Activated CD4-positive, alpha-beta memory T cell treated with anti-CD3 and anti-CD28 coated beads, Interleukin-2, amount 10 ng/mL, durations not matched to agents 7 days and 5 days (primary cell): ENCODE results near the gene MSRB3. TPM values are rescaled to one million over a fixed set of nuclear protein-coding genes. Genes with fewer than 3 reads are reported as not detected.
"Not testable (repeated sequence)": the region's sequence is repeated elsewhere in the genome, so short reads cannot be mapped to it uniquely, and the experiment has no call there.

Experiments
- CTCF ChIA-PET: fragments of 350-600 bp; sonication (Branson Sonifier 250); formaldehyde crosslinking; loops from one replicate; lab custom pipeline; 2021; ENCODE audit warnings: antibody characterized with exemption, inconsistent platforms; lab: Charles Lee
- POLR2A ChIA-PET: fragments of 350-600 bp; sonication (Branson Sonifier 250); formaldehyde crosslinking; loops from one replicate; lab custom pipeline; 2021; ENCODE audit warnings: antibody characterized with exemption; lab: Charles Lee
- DNase-seq: peaks from one replicate; pipeline ENCODE4 v3.0.0-alpha.2; 2020
- H3K27ac Mint-ChIP-seq: one replicate; pipeline ENCODE4 v1.8.0; 2021; ENCODE audit warnings: mild to moderate bottlenecking, mixed read lengths
- H3K27me3 Mint-ChIP-seq: one replicate; pipeline ENCODE4 v1.8.0; 2021; ENCODE audit warnings: mixed read lengths
- H3K36me3 Mint-ChIP-seq: one replicate; pipeline ENCODE4 v1.8.0; 2021; ENCODE audit warnings: low read depth, mixed read lengths
- H3K4me1 Mint-ChIP-seq: one replicate; pipeline ENCODE4 v1.8.0; 2021; ENCODE audit warnings: mixed read lengths
- H3K4me3 Mint-ChIP-seq: one replicate; pipeline ENCODE4 v1.8.0; 2021; ENCODE audit warnings: mild to moderate bottlenecking, mixed read lengths
- H3K9me3 Mint-ChIP-seq: one replicate; pipeline ENCODE4 v1.8.0; 2021; ENCODE audit warnings: mixed read lengths
- total RNA-seq, 2 experiments: library from RNA; stranded (reverse); gene quantifications; one replicate each; pipeline ENCODE4 v1.2.3, GENCODE V29; 2021

Gene MSRB3
- total RNA-seq, 2 experiments from 2014 or later, result not detected

DNA sequence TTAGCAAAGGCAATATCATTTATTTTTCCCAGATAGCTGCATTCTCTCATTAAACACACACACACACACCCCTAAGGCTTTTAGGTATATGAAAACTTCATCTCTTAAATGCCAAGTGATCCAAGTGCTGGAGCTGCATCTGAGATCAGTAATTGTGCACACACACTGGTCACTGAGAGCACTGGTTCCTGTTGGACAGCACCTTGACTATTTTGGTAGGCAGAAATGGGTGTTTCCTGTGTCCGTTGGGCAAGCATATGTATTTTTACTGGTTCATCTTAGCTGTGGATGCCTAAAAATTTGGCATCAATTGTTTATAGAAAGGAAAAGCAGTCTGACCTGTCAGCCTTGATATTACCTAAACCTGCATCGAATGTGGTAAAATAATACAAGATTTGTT, 182.5 kb downstream of the MSRB3 start:
- Mint-ChIP-seq H3K4me3 (no peak overlapping the region), H3K27ac (no peak overlapping the region), H3K27me3 (no peaks in the 10 kb centered on the region), H3K36me3 (no peaks in the 10 kb centered on the region), H3K4me1 (no peaks in the 10 kb centered on the region), H3K9me3 (no peaks in the 10 kb centered on the region)
- DNase-seq, result no peak
- ChIA-PET POLR2A (no interaction called here), CTCF (no interaction called here)

DNA sequence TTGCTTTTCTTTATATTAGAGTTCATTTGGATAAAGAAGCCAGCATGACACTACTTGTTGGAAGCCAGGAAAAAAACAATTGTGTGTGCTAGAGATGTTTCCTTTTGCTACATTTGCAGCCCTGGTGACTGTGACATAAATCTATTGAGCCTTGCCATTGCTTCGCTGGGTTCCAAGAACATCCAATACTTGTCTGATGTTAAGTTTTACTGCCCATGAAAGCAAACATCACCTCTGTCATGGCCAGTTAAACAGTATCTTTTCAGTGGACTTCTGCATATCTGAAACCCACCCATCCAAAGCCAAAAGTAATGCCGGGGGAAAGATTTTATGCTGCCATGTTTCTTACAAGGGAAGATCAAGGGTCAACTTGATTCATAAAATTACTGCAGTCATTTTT, 184.0 kb downstream of the MSRB3 start:
- Mint-ChIP-seq H3K4me1 (no peaks in the 10 kb centered on the region), H3K36me3 (no peaks in the 10 kb centered on the region)

DNA sequence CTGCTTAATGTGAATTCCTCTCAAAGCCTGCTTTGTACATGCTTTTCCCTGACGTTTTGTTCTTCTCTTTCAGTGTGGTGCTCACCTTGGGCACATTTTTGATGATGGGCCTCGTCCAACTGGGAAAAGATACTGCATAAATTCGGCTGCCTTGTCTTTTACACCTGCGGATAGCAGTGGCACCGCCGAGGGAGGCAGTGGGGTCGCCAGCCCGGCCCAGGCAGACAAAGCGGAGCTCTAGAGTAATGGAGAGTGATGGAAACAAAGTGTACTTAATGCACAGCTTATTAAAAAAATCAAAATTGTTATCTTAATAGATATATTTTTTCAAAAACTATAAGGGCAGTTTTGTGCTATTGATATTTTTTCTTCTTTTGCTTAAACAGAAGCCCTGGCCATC, 184.6 kb downstream of the MSRB3 start:
- CTCF ChIA-PET, result no interaction called here

More for the DNA sequence above, 184.0 kb downstream of the MSRB3 start:
- ChIA-PET CTCF (no interaction called here), POLR2A (no interaction called here)
- DNase-seq, result no peak
- H3K9me3 Mint-ChIP-seq, result no peaks in the 10 kb centered on the region
- no peaks in the 10 kb centered on the region for H3K27me3 Mint-ChIP-seq
- no peak overlapping the region for H3K27ac Mint-ChIP-seq
- H3K4me3 Mint-ChIP-seq, result no peak overlapping the region

DNA sequence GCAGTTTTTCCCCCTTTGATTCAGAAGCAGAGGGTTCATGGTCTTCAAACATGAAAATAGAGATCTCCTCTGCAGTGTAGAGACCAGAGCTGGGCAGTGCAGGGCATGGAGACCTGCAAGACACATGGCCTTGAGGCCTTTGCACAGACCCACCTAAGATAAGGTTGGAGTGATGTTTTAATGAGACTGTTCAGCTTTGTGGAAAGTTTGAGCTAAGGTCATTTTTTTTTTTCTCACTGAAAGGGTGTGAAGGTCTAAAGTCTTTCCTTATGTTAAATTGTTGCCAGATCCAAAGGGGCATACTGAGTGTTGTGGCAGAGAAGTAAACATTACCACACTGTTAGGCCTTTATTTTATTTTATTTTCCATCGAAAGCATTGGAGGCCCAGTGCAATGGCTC, 185.1 kb downstream of the MSRB3 start:
- POLR2A ChIA-PET, result no interaction called here
- H3K27ac Mint-ChIP-seq, result no peak overlapping the region

More for the DNA sequence above, 184.6 kb downstream of the MSRB3 start:
- no peak overlapping the region for H3K27ac Mint-ChIP-seq
- H3K27me3 Mint-ChIP-seq, result no peaks in the 10 kb centered on the region
- H3K4me1 Mint-ChIP-seq, result no peaks in the 10 kb centered on the region
- no peaks in the 10 kb centered on the region for H3K36me3 Mint-ChIP-seq
- no peak for DNase-seq
- no peak overlapping the region for H3K4me3 Mint-ChIP-seq
- POLR2A ChIA-PET, result no interaction called here
- no peaks in the 10 kb centered on the region for H3K9me3 Mint-ChIP-seq

DNA sequence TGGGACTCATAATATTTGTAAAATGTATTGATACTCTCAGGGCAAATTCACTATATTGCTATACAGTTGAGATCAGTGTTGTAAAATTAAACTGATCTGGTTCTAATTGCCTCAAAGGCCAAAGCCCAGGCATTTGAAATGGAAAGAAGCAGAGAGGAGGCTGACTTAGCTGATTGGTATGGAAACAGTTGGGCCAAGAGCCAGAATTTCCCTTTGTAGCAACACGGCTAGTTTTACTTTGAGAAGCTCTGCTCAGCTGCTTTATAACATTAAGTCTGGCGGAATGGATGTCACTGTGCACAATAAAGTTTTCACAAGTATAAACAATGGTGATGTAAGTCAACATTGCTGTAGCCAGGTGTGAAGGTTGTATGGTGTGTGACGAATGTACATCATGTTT, 186.4 kb downstream of the MSRB3 start:
- Mint-ChIP-seq H3K27ac (no peak overlapping the region), H3K9me3 (no peaks in the 10 kb centered on the region), H3K4me1 (no peaks in the 10 kb centered on the region), H3K4me3 (no peak overlapping the region), H3K36me3 (no peaks in the 10 kb centered on the region), H3K27me3 (no peaks in the 10 kb centered on the region)
- DNase-seq, result no peak
- CTCF ChIA-PET, result no interaction called here
- POLR2A ChIA-PET, result no interaction called here

More for the DNA sequence above, 185.1 kb downstream of the MSRB3 start:
- no peak for DNase-seq
- Mint-ChIP-seq H3K4me3 (no peak overlapping the region), H3K4me1 (no peaks in the 10 kb centered on the region), H3K36me3 (no peaks in the 10 kb centered on the region), H3K27me3 (no peaks in the 10 kb centered on the region), H3K9me3 (no peaks in the 10 kb centered on the region)
- CTCF ChIA-PET, result no interaction called here

DNA sequence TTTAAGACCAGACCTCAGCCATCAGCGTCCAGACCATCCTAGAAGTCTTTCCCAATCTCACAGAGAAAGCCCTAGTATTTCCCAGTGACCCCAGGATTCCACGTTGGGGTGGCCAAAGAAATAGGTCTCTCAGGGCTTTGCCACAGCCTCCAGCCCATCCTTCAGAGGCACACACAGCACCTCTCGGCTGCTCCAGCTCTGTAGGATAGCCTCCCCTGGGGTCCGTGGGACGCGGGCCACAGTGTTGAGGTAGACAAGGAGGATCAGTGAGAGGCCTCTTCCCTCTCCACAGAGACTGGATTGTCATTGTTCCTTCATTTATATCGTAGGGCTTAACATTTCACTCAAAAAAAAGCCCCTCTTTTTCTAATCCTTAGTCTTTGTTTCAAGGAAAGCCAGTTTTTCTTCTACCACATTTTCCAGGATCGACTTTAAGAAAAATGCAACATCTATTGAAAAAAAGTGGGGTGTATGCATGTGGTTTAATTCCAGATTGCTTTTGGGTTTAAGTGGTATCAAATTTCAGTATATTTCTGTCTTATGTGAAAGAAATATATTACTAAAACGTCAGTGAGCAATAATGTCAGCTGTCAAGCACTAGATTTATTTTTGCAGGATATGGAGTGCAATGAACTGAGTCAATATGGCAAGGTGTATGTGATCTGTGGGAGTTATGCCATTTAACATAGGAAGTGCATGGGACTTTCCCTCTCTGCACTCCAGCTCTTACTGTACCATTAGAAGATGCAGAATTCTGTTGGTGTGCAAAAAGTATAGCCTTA, 187.5 kb downstream of the MSRB3 start:
- ChIA-PET CTCF (no interaction called here), POLR2A (no interaction called here)
- Mint-ChIP-seq H3K36me3 (no peaks in the 10 kb centered on the region), H3K27me3 (no peaks in the 10 kb centered on the region), H3K4me1 (no peaks in the 10 kb centered on the region), H3K4me3 (no peak overlapping the region), H3K27ac (no peak overlapping the region), H3K9me3 (no peaks in the 10 kb centered on the region)
- DNase-seq, result no peak

DNA sequence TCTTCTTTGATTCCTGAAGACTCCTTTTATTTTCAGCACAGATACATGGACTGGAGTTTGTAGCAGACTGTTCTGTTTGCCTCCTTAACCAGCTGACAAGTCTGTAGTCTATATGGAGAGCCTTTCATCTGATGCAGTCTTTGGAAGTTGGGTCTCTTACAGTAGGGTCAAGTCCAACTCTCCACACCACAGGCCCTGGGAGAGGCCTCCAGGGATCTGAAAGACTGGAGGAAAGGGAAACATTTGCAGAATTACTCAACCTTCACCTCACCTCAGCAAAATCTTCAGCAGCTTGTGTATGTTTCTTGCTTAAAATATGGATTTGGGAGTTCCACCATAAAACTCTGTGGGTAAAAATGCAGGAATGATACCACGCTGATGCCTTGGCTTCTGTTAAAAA, 188.4 kb downstream of the MSRB3 start:
- DNase-seq, result no peak
- Mint-ChIP-seq H3K4me1 (no peaks in the 10 kb centered on the region), H3K9me3 (no peaks in the 10 kb centered on the region), H3K27me3 (no peaks in the 10 kb centered on the region), H3K36me3 (no peaks in the 10 kb centered on the region), H3K27ac (no peak overlapping the region), H3K4me3 (no peak overlapping the region)
- CTCF ChIA-PET, result no interaction called here
- POLR2A ChIA-PET, result no interaction called here

DNA sequence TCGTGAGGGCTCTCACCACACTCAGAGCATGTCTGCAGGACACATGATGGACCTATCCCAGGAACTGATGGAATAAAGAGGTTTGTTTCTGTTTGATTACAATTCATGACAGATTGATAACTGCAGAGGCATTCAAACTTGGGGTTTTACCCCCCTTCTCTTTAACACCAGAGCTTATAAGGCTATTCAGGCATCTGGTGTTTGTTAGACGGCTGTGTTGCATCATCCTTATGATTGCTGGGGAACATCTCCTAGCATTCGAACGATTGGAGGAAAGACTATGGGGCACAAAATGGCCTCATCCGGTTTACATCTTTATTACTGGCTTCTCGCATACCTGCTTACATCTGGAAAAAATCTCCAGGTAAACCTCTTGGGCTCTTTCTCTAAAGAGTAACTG, 191.8 kb downstream of the MSRB3 start:
- ChIA-PET CTCF (no interaction called here), POLR2A (no interaction called here)
- Mint-ChIP-seq H3K9me3 (no peaks in the 10 kb centered on the region), H3K4me3 (no peak overlapping the region), H3K27ac (no peak overlapping the region), H3K36me3 (no peaks in the 10 kb centered on the region), H3K27me3 (no peaks in the 10 kb centered on the region), H3K4me1 (no peaks in the 10 kb centered on the region)
- no peak for DNase-seq

DNA sequence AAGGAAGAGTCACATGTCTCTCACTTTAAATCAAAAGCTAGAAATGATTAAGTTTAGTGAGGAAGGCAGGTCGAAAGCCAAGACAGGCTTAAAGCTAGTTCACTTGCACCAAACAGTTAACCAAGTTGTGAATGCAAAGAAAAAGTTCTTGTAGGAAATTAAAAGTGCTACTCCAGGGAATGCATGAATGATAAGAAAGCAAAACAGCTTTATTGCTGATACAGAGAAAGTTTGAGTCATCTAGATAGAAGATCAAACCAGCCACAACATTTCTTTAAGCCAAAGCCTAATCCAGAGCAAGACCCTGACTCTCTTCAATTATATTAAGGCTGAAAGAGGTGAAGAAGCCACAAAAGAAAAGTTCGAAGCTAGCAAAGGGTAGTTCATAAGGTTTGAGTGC, 193.6 kb downstream of the MSRB3 start:
- Mint-ChIP-seq H3K27me3 (no peaks in the 10 kb centered on the region), H3K4me3 (no peak overlapping the region), H3K27ac (no peak overlapping the region), H3K36me3 (no peaks in the 10 kb centered on the region), H3K9me3 (no peaks in the 10 kb centered on the region), H3K4me1 (no peaks in the 10 kb centered on the region)
- ChIA-PET POLR2A (no interaction called here), CTCF (no interaction called here)
- DNase-seq, result no peak

DNA sequence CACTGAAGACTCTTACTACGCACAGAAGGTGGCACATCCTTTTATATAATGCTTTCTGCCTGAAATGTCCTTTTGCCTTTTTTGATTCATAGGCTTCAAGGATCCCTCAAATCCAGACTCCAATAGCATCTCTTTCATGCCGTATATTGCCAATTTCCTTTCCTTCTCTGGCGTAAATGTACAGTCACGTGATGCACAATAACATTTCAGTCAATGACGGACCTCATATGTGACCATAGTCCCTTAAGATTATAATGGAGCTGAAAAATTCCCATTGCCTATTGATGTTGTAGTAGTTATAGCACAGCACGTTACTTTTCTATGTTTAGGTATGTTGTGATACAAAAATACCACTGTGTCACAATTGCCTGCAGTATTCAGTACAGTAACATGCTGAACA, 196.3 kb downstream of the MSRB3 start:
- H3K27me3 Mint-ChIP-seq, result no peaks in the 10 kb centered on the region
- ChIA-PET POLR2A (no interaction called here), CTCF (no interaction called here)
- H3K9me3 Mint-ChIP-seq, result no peaks in the 10 kb centered on the region
- DNase-seq, result no peak
- H3K36me3 Mint-ChIP-seq, result no peaks in the 10 kb centered on the region
- H3K27ac Mint-ChIP-seq, result no peak overlapping the region
- no peaks in the 10 kb centered on the region for H3K4me1 Mint-ChIP-seq
- H3K4me3 Mint-ChIP-seq, result no peak overlapping the region

DNA sequence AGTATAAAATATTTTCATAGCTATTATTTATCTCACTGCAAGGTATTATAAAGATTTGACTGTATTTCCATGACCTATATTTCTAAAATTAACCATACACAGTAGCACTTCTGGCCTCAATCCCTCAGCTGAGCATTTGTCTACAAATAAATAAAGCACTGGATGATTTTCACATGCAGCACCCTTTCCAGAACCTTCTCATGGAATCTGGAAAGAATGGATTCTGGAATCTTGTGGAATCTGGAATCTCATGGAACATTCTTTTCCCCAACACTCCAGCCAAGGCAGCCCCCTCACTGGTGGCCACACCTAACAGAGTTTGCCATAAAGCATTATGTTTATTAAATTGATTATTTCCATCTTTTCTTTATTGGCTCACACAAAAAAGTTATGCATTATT, 199.2 kb downstream of the MSRB3 start:
- Mint-ChIP-seq H3K4me1 (no peaks in the 10 kb centered on the region), H3K4me3 (no peak overlapping the region), H3K36me3 (no peaks in the 10 kb centered on the region), H3K27ac (no peak overlapping the region), H3K27me3 (no peaks in the 10 kb centered on the region), H3K9me3 (no peaks in the 10 kb centered on the region)
- CTCF ChIA-PET, result no interaction called here
- no peak for DNase-seq
- POLR2A ChIA-PET, result no interaction called here

DNA sequence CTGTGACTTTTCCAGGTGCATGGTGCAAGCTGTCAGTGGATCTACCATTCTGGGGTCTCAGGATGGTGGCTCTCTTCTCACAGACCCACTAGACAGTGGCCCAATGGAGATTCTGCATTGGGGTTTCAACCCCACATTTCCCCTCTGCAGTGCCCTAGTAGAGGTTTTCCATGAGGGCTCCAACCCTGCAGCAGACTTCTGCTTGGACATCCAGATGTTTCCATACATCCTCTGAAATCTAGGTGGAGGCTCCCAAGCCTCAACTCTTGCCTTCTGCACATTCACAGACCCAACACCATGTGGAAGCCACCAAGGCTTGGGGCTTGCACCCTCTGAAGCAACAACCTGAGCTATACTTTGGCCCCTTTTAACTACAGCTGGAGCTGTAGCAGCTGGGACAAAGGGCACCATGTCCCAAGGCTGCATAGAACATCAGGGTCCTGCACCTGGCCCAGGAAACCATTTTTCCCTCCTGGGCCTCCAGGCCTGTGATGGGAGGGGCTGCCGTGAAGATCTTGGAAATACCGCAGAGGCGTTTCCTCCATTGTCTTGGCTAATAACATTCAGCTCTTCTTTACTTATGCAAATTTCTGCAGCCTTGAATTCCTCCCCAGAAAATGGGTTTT, 205.5 kb downstream of the MSRB3 start:
- H3K36me3 Mint-ChIP-seq, CTCF ChIA-PET, H3K27me3 Mint-ChIP-seq, H3K27ac Mint-ChIP-seq, H3K4me3 Mint-ChIP-seq, DNase-seq, H3K4me1 Mint-ChIP-seq, POLR2A ChIA-PET: not testable (repeated sequence)
- peaks cover 11% of the 10 kb centered on the region for H3K9me3 Mint-ChIP-seq

DNA sequence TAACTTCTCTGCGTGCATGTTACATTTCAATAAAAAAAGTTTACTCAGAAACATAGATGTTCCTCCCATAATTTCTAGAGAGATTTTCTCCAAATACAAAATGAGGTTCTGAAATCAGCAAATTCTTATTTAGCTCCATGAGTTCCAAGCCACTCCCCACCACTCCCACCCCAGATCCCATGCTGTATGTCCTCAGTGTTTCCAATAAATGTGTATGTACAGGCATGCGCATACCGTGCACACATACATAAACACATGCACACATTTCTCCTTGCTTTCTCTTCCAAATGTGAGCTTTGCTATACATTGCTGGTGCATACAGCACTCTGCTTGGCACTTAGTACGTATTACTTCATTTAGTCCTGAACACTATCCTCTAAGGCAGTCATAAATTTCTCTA, 209.7 kb downstream of the MSRB3 start:
- no peak overlapping the region for H3K27ac Mint-ChIP-seq
- POLR2A ChIA-PET, result no interaction called here
- H3K36me3 Mint-ChIP-seq, result no peaks in the 10 kb centered on the region
- H3K27me3 Mint-ChIP-seq, result no peaks in the 10 kb centered on the region
- no peaks in the 10 kb centered on the region for H3K4me1 Mint-ChIP-seq
- no peak overlapping the region for H3K4me3 Mint-ChIP-seq
- H3K9me3 Mint-ChIP-seq, result peaks cover 11% of the 10 kb centered on the region
- CTCF ChIA-PET, result no interaction called here
- DNase-seq, result no peak

DNA sequence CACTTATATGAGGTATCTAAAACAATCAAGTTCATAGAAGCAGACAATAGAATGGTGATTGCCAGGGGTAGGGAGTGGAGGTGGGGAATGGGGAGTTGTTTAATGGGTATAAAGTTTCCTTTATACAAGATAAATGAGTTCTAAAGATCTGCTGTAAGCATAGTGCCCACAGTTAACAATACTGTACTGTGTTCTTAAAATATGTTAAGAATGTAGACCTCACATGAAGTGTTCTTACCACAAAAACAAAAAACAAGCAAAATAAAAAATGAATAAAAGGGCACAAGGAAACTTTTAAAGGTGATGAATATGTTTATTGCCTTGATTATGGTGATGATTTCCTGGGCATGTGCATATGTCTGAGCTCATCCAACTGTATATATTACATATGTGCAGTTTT, 211.8 kb downstream of the MSRB3 start:
- Mint-ChIP-seq H3K9me3 (no peaks in the 10 kb centered on the region), H3K4me1 (no peaks in the 10 kb centered on the region), H3K4me3 (no peak overlapping the region), H3K27ac (no peak overlapping the region), H3K27me3 (no peaks in the 10 kb centered on the region), H3K36me3 (no peaks in the 10 kb centered on the region)
- ChIA-PET CTCF (no interaction called here), POLR2A (no interaction called here)
- no peak for DNase-seq
